Measurements from ENCODE around the gene HOXB1.

DNA sequence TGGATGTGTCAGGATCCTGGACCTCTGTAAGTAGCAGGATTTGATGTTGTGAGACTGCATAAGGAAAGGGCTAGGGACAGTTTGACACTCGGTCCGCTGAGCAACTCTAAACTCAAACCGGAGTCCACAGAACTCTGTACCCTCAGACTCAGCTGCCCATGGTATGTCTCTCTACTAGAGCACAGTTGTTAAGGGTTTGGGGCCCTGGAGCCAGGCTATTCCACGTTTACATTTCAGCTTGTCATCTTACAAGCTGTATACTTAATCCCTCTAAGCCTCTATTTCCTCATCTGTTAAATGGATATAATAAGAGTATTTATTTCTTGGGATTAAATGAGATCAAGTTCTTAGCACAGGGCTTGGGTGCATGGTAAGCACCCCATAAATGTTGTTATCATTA is 27.9 kb downstream of the HOXB1 start:
- TF ChIP-seq, protein P1, sequence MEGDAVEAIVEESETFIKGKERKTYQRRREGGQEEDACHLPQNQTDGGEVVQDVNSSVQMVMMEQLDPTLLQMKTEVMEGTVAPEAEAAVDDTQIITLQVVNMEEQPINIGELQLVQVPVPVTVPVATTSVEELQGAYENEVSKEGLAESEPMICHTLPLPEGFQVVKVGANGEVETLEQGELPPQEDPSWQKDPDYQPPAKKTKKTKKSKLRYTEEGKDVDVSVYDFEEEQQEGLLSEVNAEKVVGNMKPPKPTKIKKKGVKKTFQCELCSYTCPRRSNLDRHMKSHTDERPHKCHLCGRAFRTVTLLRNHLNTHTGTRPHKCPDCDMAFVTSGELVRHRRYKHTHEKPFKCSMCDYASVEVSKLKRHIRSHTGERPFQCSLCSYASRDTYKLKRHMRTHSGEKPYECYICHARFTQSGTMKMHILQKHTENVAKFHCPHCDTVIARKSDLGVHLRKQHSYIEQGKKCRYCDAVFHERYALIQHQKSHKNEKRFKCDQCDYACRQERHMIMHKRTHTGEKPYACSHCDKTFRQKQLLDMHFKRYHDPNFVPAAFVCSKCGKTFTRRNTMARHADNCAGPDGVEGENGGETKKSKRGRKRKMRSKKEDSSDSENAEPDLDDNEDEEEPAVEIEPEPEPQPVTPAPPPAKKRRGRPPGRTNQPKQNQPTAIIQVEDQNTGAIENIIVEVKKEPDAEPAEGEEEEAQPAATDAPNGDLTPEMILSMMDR (IDR thresholded peaks at IDR 0.05) = no peak
- no peak for TF ChIP-seq POLR2A (IDR thresholded peaks at IDR 0.05)

Measured in suprapubic skin (tissue), 3 donors.